GM21367 (cell line): ENCODE measurements around the gene NFATC2.

Experiments used
- ATAC-seq: cut with Tn5 transposase; IDR thresholded peaks from one replicate; pipeline ENCODE4 v1.9.1; 2021; ENCODE audit not compliant: unreplicated experiment

The NFATC2 gene

GRCh38 chr20:51437182-51437924 is 105.2 kb downstream of the NFATC2 start:
- ATAC-seq, result no peak

GRCh38 chr20:51434580-51435247 is 107.8 kb downstream of the NFATC2 start:
- ATAC-seq, result no peak

- no peak for ATAC-seq
Measured at GRCh38 chr20:51434026-51434425, 108.5 kb downstream of the NFATC2 start.

- ATAC-seq, result no peak
Measured at GRCh38 chr20:51432875-51433274, 109.6 kb downstream of the NFATC2 start.

GRCh38 chr20:51432251-51432784 is 110.2 kb downstream of the NFATC2 start:
- ATAC-seq, result no peak

- no peak for ATAC-seq
Measured at GRCh38 chr20:51431321-51431720, 111.2 kb downstream of the NFATC2 start.

- no peak for ATAC-seq
Measured at GRCh38 chr20:51430198-51430950, 112.1 kb downstream of the NFATC2 start.

GRCh38 chr20:51429696-51430095 is 112.8 kb downstream of the NFATC2 start:
- no peak for ATAC-seq

GRCh38 chr20:51429144-51429482 is 113.4 kb downstream of the NFATC2 start:
- no peak for ATAC-seq

- ATAC-seq, result no peak
Measured at GRCh38 chr20:51428401-51429143, 113.9 kb downstream of the NFATC2 start.

GRCh38 chr20:51427651-51428291 is 114.7 kb downstream of the NFATC2 start:
- no peak for ATAC-seq

GRCh38 chr20:51426718-51427650 is 115.5 kb downstream of the NFATC2 start:
- no peak for ATAC-seq

- ATAC-seq, result no peak
Measured at GRCh38 chr20:51425347-51426106, 117.0 kb downstream of the NFATC2 start.

GRCh38 chr20:51424270-51425117 is 118.0 kb downstream of the NFATC2 start:
- no peak for ATAC-seq

GRCh38 chr20:51423810-51424209 is 118.7 kb downstream of the NFATC2 start:
- ATAC-seq, result no peak

- peak; percentile 64 for ATAC-seq
Measured at GRCh38 chr20:51423290-51423667, 119.2 kb downstream of the NFATC2 start.

GRCh38 chr20:51422514-51423289 is 119.8 kb downstream of the NFATC2 start:
- no peak for ATAC-seq
